SKM-1 (cell line): Measurements from ENCODE around the gene MIS18BP1.
"Not testable (repeated sequence)": the region's sequence is repeated elsewhere in the genome, so short reads cannot be mapped to it uniquely, and the experiment has no call there.

Source experiments
- DNase-seq: peaks from one replicate; lab custom pipeline; 2025; ENCODE audit not compliant: unreplicated experiment; lab: John Stamatoyannopoulos, UW

MIS18BP1 gene

DNA sequence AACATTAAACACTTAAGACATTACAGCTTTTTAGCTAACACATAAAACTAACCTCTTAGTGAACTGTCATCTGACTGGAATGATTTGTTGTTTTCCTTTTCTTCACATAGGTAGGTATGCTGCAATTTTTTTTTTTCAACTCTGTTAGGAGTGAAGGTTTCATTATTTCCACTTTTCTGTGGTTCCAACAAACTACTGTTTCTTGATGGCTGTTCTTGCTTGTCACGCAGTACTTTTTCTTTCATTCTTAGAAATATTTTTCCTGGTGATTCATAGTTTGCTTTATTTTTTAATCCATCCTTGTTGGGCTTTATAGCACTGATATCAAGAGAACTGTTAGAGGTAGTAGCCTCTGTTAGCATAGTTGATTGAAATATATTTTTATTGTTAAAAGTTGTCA is 6.3 kb downstream of the MIS18BP1 start:
- DNase-seq = no peak

DNA sequence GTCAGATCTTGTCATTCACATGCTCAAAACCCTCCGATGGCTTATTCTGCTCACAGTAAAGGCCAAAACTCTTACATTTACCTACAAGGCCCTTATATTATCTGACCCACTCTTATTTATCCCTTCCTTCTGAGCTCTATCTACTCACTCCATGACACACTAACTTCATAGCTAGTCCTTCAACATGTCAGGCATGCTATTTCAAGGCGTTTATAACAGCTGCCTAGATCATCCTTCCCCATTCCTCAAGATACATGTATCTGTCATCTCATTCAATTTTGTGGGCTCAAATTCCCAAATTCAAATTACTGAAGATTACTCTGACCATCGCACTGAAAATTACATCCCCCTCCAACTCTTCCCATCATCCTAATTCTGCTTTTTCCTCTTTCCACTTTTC is 6.9 kb downstream of the MIS18BP1 start:
- no peak for DNase-seq

DNA sequence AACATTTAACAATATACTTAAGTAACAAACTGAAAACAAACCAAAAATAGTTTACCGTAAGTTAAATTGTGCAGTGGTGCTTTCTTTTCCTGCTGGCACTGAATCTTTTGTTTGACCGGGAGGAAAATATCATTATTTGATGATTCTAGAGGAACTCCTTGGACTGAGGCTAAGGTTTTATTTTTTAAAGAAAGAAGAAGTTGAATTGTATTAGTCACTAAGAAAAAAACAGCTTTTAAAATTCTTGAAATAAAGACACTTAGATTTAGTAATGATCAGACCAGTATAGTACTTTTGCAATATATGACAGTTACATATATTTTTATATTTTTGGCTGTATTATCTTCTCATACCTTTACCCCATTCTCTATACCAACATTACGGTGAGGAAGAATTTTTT is 10.3 kb downstream of the MIS18BP1 start:
- DNase-seq = no peak

DNA sequence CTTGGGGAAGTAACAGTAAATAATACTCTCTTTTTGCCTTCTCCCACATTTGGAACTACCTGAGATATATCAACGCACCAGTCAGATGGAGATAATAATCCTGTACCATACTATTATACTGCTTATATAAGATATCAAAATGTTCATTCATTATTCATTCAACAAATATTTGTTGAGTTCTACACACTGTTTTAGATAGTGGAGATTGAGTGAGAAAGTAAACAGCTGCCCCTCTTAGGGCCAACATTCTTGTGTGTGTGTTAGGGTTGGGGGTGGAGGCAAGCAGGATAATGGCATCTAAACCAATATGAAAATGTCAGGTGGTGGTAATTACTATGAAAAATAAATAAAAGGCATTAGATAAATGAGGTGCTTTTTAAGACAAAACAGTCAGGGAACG is 14.0 kb downstream of the MIS18BP1 start:
- no peak for DNase-seq

DNA sequence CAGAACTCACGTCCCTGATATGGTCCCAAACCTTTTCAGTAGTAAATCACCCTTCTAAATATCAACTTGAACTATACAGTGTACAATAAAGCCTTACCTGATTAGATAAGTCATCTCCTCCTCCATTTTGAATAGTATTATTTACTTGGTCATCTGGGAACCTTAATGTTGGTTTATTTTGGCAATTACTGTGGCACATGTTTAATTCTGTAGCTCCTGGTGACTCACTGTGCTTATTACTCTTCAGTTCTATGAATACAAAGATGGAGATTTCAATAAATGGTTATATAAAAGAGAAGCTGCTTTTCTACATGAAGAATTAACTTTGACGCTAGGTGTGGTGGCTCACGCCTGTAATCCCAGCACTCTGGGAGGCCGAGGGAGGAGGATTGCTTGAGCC is 25.4 kb downstream of the MIS18BP1 start:
- DNase-seq = no peak

DNA sequence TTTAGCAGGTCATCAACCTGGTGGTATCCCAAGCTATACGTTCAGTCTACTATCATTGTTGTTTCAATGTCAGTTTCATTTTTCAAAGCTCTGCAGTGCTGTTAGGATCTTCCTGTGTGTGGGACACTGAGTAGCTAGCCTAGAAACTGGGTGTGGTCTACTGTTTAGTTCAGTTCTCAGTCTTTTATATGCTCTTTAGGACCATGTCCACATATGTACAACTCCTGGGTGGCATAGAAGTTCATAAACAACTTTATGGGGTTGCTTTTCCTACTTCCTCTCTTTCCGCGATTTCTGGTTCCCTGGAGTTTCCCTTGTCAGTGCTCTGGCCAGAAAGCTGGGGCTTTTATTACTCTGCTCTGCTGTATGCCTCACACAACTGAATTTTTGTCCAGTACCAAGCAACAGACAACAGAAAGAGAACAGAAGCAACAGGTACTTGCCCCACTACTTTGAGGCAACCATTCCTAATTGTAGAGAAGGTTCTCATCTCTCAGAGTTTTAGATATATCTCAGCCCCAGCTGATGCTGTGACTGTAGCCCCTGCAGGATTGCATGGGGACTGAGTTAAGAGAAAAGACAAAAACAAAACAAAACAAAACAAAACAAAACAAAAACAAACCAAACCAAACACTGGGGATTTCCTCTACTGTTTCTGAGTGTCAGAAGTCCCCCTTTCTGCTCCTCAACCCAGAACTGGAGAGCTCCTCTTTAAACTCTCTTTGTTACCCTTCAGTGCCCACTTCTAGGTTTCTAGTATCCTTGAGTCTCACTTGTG is 30.3 kb downstream of the MIS18BP1 start:
- DNase-seq = no peak

DNA sequence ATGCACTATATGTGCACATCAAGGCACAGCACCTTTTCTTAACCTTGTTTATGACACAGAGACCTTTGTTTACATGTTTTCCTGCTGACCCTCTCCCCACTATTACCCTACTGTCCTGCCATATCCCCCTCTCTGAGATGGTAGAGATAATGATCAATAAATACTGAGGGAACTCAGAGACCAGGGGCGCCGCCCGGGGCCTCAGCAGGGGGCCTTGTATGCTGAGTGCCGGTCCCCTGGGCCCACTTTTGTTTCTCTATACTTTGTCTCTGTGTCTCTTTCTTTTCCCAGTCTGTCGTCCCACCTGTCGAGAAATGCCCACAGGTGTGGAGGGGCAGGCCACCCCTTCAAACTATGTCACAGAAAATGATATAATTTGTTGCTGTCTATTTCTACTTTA is 38.7 kb downstream of the MIS18BP1 start:
- not testable (repeated sequence) for DNase-seq

DNA sequence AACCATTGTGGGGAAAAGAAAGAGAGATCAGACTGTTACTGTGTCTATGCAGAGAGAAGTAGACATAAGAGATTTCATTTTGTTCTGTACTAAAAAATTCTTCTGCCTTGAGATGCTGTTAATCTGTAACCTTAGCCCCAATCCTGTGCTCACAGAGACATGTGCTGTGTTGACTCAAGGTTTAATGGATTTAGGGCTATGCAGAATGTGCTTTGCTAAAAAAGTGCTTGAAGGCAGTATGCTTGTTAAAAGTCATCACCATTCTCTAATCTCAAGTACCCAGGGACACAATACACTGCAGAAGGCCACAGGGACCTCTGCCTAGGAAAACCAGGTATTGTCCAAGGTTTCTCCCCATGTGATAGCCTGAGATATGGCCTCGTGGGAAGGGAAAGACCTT is 39.3 kb downstream of the MIS18BP1 start:
- not testable (repeated sequence) for DNase-seq

DNA sequence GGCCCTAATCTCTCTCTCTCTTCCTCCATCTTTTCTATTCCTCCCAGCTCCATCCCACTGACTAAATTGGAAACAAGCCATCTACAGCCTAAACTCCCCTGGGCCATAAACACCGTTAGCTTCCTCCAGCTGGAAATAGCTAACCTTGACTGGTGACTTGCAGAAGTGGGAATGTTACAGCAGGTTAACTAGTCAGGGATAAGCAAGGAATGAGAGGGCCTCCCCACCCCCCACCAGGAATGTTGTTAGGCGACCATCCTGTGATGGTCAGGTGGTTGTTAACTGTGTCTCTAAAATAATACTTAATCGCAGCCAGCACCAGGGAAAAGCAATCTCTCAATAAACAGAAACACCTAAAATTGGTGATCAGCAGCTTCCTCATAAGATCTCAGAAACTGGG is 40.8 kb downstream of the MIS18BP1 start:
- DNase-seq = no peak

DNA sequence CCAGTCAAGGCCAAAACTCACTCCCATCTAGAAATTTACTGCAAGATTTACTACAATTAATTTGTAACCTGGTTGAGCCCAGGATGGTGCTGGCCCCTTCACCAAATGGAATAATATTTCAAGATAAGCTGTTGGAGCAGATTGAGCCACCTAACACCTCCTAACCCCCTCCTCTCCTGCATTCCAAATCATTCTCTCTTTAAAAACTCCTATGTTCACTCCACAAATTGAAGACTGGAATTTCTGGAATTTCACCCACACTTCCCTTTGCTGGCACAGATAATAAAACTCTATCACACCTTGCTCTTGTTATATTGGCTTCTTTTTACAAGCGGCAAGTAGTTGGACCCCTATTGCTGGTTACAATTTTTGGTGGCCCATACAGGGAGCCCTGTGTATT is 41.7 kb downstream of the MIS18BP1 start:
- DNase-seq = no peak

DNA sequence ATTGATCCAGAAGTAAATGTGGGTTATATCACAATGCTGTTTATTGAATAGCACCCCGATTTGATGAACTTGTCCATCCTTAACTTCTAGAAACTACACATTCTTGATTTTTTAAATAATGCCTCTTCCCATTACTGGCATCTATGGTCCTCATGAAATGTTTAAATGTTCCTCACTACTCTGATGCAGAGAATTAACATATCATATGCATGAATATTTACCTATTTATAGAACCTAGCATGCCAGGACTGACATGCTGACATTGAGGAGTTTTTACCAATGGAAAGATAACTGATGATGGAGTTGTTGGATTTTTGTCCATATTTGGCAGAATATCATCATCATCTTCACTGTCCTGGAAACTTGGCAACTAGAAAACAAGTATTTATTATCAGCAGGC is 42.8 kb downstream of the MIS18BP1 start:
- DNase-seq = no peak

DNA sequence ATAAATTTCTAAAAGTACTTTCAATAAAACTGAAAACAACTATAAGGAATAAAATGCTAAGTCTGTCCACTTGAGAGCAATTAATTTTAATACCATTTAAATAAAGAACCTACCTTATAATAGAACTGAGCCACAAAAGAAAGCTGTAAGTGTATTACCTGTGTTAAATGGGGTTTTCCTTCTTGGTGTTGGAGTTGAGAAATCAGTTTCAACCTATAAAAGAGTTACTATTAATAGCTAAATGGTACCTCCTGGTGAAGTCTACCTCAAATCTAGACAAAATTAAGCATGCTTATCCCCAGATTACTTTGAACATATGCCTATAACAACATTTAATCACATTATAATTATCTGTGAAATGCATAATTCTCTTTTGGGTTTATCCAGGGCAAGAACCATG is 48.8 kb downstream of the MIS18BP1 start:
- no peak for DNase-seq

DNA sequence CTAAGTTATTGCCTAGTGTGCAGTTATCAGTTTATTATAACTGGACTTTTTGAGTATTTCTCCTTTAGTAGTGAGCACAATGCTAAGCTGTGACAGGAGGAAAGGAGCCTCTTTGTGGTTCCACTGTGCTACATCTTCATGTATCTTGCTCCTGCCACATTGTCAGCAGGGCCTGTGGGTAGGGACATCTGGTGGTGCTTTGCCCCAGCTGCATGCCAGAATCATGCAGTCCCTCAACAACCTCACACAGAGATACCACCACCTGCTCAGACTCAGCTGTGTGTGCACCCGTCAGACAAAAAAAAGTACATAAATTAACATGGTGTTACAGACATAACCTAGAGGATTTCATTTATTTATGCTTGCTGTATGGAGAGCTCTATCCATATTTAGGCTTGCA is 51.1 kb downstream of the MIS18BP1 start:
- DNase-seq = no peak

DNA sequence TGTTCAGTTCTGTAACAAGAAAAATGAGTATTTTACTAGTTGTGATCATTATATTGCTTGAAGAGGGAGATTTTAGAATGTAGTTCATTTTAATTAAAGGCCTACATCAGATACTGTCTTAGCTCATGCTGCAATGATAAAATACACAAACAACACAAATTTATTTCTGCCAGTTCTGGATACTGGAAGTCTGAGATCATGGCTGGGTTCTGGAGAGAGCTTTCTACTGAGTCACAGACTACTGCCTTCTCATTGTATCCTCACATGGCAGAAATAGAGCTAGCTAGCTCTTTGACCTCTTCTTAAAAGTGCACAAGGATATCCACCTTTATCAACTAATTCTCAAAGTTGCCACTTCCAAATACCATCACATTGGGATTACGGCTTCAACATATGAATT is 53.8 kb downstream of the MIS18BP1 start:
- DNase-seq = no peak

DNA sequence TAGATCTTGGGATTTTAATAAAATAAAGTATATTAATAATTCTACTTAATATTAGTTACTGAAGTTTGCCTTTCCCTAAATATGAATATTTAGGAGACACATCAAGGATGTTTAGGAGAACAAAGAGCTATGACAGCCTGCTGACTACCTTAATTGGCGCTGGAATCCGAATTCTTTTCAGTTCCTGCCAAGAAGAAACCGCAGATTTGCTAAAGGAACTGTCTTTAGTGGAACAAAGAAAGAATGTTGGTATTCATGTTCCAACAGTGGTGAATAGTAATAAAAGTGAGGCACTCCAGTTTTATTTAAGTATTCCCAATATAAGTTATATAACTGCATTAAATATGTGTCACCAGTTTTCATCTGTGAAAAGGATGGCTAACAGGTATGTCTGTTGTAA is 54.5 kb downstream of the MIS18BP1 start:
- DNase-seq = no peak

DNA sequence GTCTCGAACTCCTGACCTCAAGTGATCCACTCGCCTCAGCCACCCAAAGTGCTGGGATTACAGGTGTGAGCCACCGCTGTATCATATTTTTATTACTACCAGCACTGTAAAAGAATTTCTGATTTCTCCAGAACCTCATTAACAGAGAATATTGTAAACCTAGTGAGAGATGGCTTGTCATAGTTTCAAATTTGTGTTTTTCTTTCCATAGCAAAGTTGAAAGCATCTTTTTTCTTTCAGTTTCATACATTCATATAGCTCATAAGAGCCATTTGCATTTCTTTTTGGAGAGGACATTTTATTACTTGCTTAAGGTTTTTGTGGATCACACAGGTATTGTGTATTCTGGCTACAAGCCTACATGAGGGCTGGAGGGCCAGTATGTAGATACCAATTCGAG is 58.0 kb downstream of the MIS18BP1 start:
- DNase-seq = no peak

DNA sequence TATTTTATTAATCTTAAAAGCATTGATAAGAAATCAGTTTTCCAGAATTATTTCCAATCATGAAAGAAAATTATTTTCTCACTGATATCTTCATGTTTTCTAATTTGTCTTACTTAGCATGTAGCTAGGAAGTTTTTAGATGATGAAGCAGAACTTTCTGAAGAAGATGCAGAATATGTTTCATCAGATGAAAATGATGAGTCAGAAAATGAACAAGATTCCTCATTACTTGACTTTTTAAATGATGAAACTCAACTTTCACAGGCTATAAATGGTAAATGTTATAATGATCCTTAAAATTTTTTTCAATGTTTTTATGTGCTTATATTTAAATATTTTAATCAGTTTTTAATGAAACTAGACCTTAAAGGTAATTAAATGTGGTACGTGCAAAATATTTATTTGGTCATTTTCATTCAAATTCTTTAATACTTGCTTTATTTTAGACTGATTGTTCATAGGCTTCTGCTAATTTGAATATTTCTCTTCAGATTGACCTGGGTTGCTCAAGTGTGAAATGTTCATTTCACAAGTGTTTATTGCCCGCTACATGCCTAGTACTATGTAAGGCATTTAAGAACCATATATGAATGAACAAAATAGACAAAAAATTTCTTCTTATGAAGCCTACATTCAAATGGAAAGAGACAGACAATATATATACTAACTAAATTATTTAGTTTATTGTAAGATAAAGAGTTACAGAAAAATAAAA is 67.7 kb downstream of the MIS18BP1 start:
- no peak for DNase-seq

DNA sequence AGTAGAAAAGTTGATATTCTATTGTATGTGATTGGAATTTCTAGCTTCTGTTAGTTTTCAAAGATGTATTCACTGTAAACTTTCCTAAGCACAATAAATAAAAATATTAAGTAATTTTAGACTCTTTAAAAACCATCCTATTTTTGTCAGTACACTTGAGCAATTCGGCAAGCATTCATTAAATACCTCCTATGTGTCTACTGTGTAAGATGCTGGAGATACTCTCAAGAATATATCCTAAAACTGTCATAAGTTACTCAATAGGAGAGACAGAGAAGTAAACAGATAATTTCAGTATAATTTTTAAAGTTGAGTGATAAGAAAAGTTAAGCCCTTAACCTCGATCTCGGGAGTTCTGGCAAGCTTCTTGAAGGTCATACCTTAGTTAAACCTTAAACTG is 71.2 kb downstream of the MIS18BP1 start:
- DNase-seq = no peak

DNA sequence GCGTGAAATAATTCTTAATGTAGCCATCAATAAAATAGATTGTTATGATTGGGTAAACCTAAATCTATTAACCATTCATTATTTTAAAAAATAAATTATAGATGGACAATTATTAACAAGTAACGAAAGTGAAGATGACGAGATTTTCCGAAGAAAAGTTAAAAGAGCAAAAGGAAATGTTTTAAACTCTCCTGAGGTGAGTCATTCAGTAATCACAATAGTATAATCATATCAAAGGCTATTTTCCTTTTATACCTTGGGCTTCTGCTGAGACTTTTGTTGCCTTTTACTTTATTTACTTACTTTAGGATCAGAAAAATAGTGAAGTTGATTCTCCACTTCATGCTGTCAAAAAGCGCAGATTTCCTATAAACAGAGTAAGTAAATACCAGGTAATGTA is 71.7 kb downstream of the MIS18BP1 start:
- DNase-seq = no peak

DNA sequence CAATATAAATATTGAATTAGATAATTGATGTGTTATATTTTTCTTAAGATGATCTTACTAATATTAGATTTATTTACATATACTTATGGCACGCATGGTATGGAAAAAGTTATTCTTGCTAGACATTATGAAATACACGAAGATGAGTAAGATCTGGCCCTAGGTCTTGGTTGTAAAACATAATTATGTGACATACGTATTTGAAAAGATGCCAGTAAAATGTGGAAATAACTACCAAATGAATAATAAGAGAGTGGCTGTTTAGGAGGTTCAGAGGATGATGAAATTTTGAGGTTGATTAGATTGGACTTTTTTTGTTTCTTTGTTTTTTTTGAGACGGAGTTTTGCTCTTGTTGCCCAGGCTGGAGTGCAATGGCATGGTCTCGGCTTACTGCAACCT is 75.9 kb downstream of the MIS18BP1 start:
- DNase-seq = no peak

DNA sequence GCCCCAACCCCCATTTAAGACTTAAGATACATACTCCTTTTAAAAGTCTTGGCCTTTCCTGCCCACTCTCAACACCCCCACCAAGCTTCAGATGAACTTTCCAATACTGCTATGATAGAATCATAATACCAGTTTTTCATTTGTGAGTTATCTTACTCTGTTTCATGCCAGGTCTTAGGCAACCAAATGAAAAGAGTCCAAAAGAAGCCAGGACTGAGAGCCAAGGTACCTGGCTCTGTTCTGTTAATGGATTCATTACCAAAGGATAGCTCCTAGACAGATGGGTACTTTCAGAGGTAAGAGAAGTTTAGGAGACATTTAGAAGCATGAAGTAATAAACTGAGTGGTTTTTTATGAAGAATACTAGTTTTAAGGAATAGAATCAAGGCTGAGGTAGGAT is 83.1 kb downstream of the MIS18BP1 start:
- no peak for DNase-seq

DNA sequence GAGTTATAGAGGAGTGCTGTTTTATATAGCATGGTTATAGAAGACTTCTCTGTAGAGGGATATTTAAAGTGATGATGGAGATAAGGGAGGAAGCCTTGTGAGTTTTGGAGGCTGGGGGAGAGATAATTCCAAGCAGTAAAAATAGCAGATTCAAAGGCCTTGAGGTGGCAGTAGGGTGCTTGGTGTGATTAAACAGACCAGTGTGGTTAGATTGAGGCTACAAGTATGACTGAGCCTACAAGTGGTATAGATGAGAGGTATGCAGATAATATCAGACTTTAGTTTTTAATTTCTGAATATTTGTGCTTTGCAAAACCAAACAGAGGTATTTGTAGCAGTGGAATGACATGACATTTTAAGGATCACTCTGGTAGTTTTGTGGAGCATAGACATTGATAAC is 96.9 kb downstream of the MIS18BP1 start:
- DNase-seq = no peak
